Measurements from ENCODE around the gene FAM53B.

Gene FAM53B

GRCh38 chr10:124625831-124626238 is 118.3 kb downstream of the FAM53B start:
- Histone ChIP-seq H3K9me3 (ENCODE audit: low read length) (no peaks in the 10 kb centered on the region), H3K4me1 (ENCODE audit: insufficient read depth, low read length) (no peaks in the 10 kb centered on the region), H2AFZ (ENCODE audit: low read depth, low read length) (no peak overlapping the region), H3K36me3 (ENCODE audit: insufficient read depth, low read length) (peaks cover 9% of the 10 kb centered on the region), H3K4me3 (ENCODE audit: low read length) (no peak overlapping the region), H3K27me3 (ENCODE audit: insufficient read depth, low read length) (no peaks in the 10 kb centered on the region)

- Histone ChIP-seq H3K36me3 (ENCODE audit: insufficient read depth, low read length) (peaks cover 9% of the 10 kb centered on the region), H3K4me1 (ENCODE audit: insufficient read depth, low read length) (no peaks in the 10 kb centered on the region), H3K9me3 (ENCODE audit: low read length) (no peaks in the 10 kb centered on the region), H3K27me3 (ENCODE audit: insufficient read depth, low read length) (no peaks in the 10 kb centered on the region), H2AFZ (ENCODE audit: low read depth, low read length) (no peak overlapping the region), H3K4me3 (ENCODE audit: low read length) (no peak overlapping the region)
Observed at GRCh38 chr10:124624895-124625294, 119.3 kb downstream of the FAM53B start.

- H3K9me3 ChIP-seq (ENCODE audit: low read length): no peaks in the 10 kb centered on the region
- no peaks in the 10 kb centered on the region for H3K27me3 ChIP-seq (ENCODE audit: insufficient read depth, low read length)
- no peaks in the 10 kb centered on the region for H3K4me1 ChIP-seq (ENCODE audit: insufficient read depth, low read length)
- H3K36me3 ChIP-seq (ENCODE audit: insufficient read depth, low read length): peaks cover 9% of the 10 kb centered on the region
- H3K4me3 ChIP-seq (ENCODE audit: low read length): no peak overlapping the region
- H2AFZ ChIP-seq (ENCODE audit: low read depth, low read length): no peak overlapping the region
Observed at GRCh38 chr10:124624466-124624865, 119.7 kb downstream of the FAM53B start.

DNA sequence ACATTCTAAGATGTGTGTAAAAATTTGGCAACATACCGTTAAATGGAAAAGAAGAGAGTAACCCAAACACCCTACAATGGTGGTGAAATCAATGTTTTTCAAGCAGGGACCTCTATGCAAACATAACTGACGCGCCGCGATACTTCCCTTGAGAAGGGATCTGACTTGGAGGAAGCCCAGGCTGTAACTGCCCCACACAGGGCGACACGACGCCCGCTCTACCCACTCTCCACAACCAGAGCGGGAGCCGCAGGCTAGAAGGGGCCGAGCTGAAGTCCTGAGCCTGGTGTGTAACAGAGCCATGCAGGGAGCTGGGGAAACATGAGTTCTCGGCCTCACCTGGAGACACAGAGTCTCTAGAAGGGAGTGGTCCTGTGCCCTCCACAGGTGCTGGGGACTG is 120.2 kb downstream of the FAM53B start:
- H3K36me3 ChIP-seq (ENCODE audit: insufficient read depth, low read length): peaks cover 9% of the 10 kb centered on the region
- H3K4me3 ChIP-seq (ENCODE audit: low read length): no peak overlapping the region
- no peaks in the 10 kb centered on the region for H3K27me3 ChIP-seq (ENCODE audit: insufficient read depth, low read length)
- H2AFZ ChIP-seq (ENCODE audit: low read depth, low read length): no peak overlapping the region
- H3K4me1 ChIP-seq (ENCODE audit: insufficient read depth, low read length): no peaks in the 10 kb centered on the region
- no peaks in the 10 kb centered on the region for H3K9me3 ChIP-seq (ENCODE audit: low read length)

GRCh38 chr10:124622866-124623536 is 121.2 kb downstream of the FAM53B start:
- Histone ChIP-seq H3K4me3 (ENCODE audit: low read length) (no peak overlapping the region), H3K27me3 (ENCODE audit: insufficient read depth, low read length) (no peaks in the 10 kb centered on the region), H3K4me1 (ENCODE audit: insufficient read depth, low read length) (no peaks in the 10 kb centered on the region), H3K36me3 (ENCODE audit: insufficient read depth, low read length) (peaks cover 9% of the 10 kb centered on the region), H3K9me3 (ENCODE audit: low read length) (no peaks in the 10 kb centered on the region), H2AFZ (ENCODE audit: low read depth, low read length) (no peak overlapping the region)

- H2AFZ ChIP-seq (ENCODE audit: low read depth, low read length): no peak overlapping the region
- no peaks in the 10 kb centered on the region for H3K27me3 ChIP-seq (ENCODE audit: insufficient read depth, low read length)
- H3K9me3 ChIP-seq (ENCODE audit: low read length): no peaks in the 10 kb centered on the region
- no peaks in the 10 kb centered on the region for H3K4me1 ChIP-seq (ENCODE audit: insufficient read depth, low read length)
- H3K36me3 ChIP-seq (ENCODE audit: insufficient read depth, low read length): peaks cover 9% of the 10 kb centered on the region
- H3K4me3 ChIP-seq (ENCODE audit: low read length): no peak overlapping the region
Observed at GRCh38 chr10:124622158-124622557, 122.0 kb downstream of the FAM53B start.

DNA sequence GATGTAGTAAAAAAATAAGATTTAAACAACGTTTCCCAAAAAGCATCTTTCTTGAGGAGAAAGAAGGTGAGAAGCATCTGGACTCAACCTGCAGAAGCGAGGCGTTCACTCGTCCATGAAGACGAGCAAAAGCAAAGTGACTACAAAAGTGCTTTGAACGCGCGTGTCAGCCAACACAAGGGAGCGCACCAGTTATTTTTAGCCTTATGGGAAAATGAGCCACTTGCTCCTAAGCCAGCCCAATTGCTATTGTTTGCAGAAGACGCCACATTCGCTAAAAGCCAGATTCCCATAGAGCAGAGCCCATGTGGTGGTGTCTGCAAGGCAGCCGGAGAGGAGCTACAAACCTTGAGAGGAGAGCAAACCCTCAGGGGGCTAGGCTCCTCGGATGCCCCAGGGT is 122.5 kb downstream of the FAM53B start:
- Histone ChIP-seq H3K27me3 (ENCODE audit: insufficient read depth, low read length) (no peaks in the 10 kb centered on the region), H3K4me1 (ENCODE audit: insufficient read depth, low read length) (no peaks in the 10 kb centered on the region), H3K36me3 (ENCODE audit: insufficient read depth, low read length) (peaks cover 9% of the 10 kb centered on the region), H3K9me3 (ENCODE audit: low read length) (no peaks in the 10 kb centered on the region), H2AFZ (ENCODE audit: low read depth, low read length) (no peak overlapping the region), H3K4me3 (ENCODE audit: low read length) (no peak overlapping the region)

GRCh38 chr10:124619802-124620490 is 124.2 kb downstream of the FAM53B start:
- H3K36me3 ChIP-seq (ENCODE audit: insufficient read depth, low read length): peaks cover 9% of the 10 kb centered on the region
- no peaks in the 10 kb centered on the region for H3K9me3 ChIP-seq (ENCODE audit: low read length)
- no peak overlapping the region for H3K4me3 ChIP-seq (ENCODE audit: low read length)
- no peak overlapping the region for H2AFZ ChIP-seq (ENCODE audit: low read depth, low read length)
- no peaks in the 10 kb centered on the region for H3K4me1 ChIP-seq (ENCODE audit: insufficient read depth, low read length)
- H3K27me3 ChIP-seq (ENCODE audit: insufficient read depth, low read length): no peaks in the 10 kb centered on the region

- H3K27me3 ChIP-seq (ENCODE audit: insufficient read depth, low read length): no peaks in the 10 kb centered on the region
Observed at GRCh38 chr10:124619195-124619594, 125.0 kb downstream of the FAM53B start.

GRCh38 chr10:124618470-124619073 is 125.6 kb downstream of the FAM53B start:
- peaks cover 7% of the 10 kb centered on the region for H3K36me3 ChIP-seq (ENCODE audit: insufficient read depth, low read length)
- no peaks in the 10 kb centered on the region for H3K27me3 ChIP-seq (ENCODE audit: insufficient read depth, low read length)
- H3K4me3 ChIP-seq (ENCODE audit: low read length): no peak overlapping the region
- no peaks in the 10 kb centered on the region for H3K4me1 ChIP-seq (ENCODE audit: insufficient read depth, low read length)
- H2AFZ ChIP-seq (ENCODE audit: low read depth, low read length): no peak overlapping the region
- no peaks in the 10 kb centered on the region for H3K9me3 ChIP-seq (ENCODE audit: low read length)

More at GRCh38 chr10:124619195-124619594, 125.0 kb downstream of the FAM53B start:
- H3K4me1 ChIP-seq (ENCODE audit: insufficient read depth, low read length): no peaks in the 10 kb centered on the region
- no peak overlapping the region for H3K4me3 ChIP-seq (ENCODE audit: low read length)
- H3K36me3 ChIP-seq (ENCODE audit: insufficient read depth, low read length): peaks cover 9% of the 10 kb centered on the region
- H2AFZ ChIP-seq (ENCODE audit: low read depth, low read length): no peak overlapping the region
- H3K9me3 ChIP-seq (ENCODE audit: low read length): no peaks in the 10 kb centered on the region

DNA sequence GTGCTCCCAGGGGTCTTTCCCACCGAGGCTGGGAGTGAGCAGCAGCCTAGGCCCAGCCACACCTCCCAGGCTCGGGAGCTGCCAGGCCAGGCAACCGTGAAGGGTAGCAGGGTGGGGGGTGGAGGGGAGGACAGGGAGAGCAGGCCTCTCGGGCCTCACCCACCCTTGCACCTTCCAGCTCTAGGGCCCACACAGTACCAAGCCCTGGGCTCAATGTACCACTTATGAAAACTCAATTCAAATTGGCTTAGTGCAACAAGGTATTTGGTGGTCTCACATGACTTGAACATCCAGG is 127.4 kb downstream of the FAM53B start:
- H3K4me1 ChIP-seq (ENCODE audit: insufficient read depth, low read length): no peaks in the 10 kb centered on the region
- no peaks in the 10 kb centered on the region for H3K36me3 ChIP-seq (ENCODE audit: insufficient read depth, low read length)
- no peak overlapping the region for H2AFZ ChIP-seq (ENCODE audit: low read depth, low read length)

DNA sequence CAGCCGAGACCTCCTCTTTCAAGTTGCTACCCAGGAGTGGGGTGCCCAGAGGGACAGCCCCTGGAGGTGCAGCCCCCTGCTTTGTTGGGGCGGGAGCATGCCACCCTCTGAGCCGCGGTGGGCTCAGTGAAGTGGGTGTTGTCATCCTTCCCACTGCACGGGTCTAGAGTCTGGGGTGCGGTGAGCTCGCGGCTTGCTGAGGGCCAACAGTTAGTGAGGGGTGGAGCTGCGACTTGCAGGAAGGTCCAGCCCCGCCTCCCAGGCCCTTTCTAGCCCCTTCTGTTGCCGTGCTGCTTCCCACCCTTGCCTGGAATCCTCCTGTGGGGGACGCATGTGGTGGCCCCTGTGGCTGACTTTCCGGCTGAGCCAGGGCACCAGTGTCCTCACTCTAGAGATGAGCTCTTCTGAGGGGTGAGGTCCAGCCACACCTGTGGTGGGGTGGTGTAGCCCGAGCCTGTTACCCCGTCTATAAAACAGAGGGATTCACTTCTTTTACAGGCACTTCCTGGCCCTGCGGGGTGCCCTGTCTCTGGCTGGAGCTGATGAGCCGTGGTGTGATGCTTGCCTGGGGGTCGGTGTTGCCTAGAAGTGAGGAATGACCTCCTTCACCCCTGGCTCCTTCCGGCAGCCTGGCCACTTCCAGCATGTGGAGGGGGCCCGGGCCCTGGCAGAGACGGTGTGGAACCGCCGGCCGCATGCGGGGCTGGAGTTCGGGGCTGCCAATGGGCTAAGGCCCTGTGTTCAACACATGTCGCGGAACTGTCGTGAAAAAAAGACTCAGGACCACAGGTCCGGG is 127.9 kb downstream of the FAM53B start:
- no peaks in the 10 kb centered on the region for H3K4me1 ChIP-seq (ENCODE audit: insufficient read depth, low read length)
- H3K4me3 ChIP-seq (ENCODE audit: low read length): no peak overlapping the region
- no peak overlapping the region for H2AFZ ChIP-seq (ENCODE audit: low read depth, low read length)
- H3K36me3 ChIP-seq (ENCODE audit: insufficient read depth, low read length): no peaks in the 10 kb centered on the region
- H3K9me3 ChIP-seq (ENCODE audit: low read length): no peaks in the 10 kb centered on the region
- no peaks in the 10 kb centered on the region for H3K27me3 ChIP-seq (ENCODE audit: insufficient read depth, low read length)

More for the DNA sequence above, 127.4 kb downstream of the FAM53B start:
- H3K9me3 ChIP-seq (ENCODE audit: low read length): no peaks in the 10 kb centered on the region
- H3K27me3 ChIP-seq (ENCODE audit: insufficient read depth, low read length): no peaks in the 10 kb centered on the region
- H3K4me3 ChIP-seq (ENCODE audit: low read length): no peak overlapping the region

DNA sequence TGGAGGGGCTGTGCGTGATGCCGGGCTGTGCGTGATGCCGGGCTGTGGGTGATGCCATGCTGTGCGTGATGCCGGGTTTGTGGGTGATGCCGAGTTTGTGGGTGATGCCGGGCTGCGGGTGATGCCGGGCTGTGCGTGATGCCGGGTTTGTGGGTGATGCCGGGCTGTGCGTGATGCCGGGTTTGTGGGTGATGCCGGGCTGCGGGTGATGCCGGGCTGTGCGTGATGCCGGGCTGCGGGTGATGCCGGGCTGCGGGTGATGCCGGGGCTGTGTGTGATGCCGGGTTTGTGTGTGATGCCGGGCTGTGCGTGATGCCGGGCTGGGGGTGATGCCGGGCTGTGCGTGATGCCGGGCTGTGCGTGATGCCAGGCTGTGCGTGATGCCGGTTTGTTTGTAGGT is 128.9 kb downstream of the FAM53B start:
- Histone ChIP-seq H2AFZ (ENCODE audit: low read depth, low read length) (no peak overlapping the region), H3K36me3 (ENCODE audit: insufficient read depth, low read length) (no peaks in the 10 kb centered on the region), H3K9me3 (ENCODE audit: low read length) (no peaks in the 10 kb centered on the region), H3K27me3 (ENCODE audit: insufficient read depth, low read length) (no peaks in the 10 kb centered on the region), H3K4me3 (ENCODE audit: low read length) (no peak overlapping the region), H3K4me1 (ENCODE audit: insufficient read depth, low read length) (no peaks in the 10 kb centered on the region)

All from neuron (in vitro differentiated cells).